Fibroblast of skin of abdomen (primary cell): ENCODE results near the gene SKA1.
"Not testable (repeated sequence)": the region's sequence is repeated elsewhere in the genome, so short reads cannot be mapped to it uniquely, and the experiment has no call there.

ENCODE experiments used
- DNase-seq: peaks from one replicate; pipeline ENCODE4 v3.0.0-alpha.2; 2013

The SKA1 gene

GRCh38 chr18:50432915-50433314 is 58.1 kb downstream of the SKA1 start:
- DNase-seq: no peak

GRCh38 chr18:50436742-50437141 is 61.9 kb downstream of the SKA1 start:
- not testable (repeated sequence) for DNase-seq

- no peak for DNase-seq
These were observed 64.7 kb downstream of the SKA1 start for GRCh38 chr18:50439460-50440015.

GRCh38 chr18:50441016-50441415 is 66.2 kb downstream of the SKA1 start:
- DNase-seq: no peak

- DNase-seq: no peak
These were observed 66.7 kb downstream of the SKA1 start for GRCh38 chr18:50441501-50441900.
